HG02885 (cell line): ENCODE measurements around the gene PDGFD.
"Not testable (repeated sequence)": the region's sequence is repeated elsewhere in the genome, so short reads cannot be mapped to it uniquely, and the experiment has no call there.

ENCODE experiments used
- ATAC-seq: cut with Tn5 transposase; IDR thresholded peaks from one replicate; pipeline ENCODE4 v1.9.1; 2021; ENCODE audit warnings: mild to moderate bottlenecking; ENCODE audit not compliant: unreplicated experiment, poor library complexity

PDGFD gene

DNA sequence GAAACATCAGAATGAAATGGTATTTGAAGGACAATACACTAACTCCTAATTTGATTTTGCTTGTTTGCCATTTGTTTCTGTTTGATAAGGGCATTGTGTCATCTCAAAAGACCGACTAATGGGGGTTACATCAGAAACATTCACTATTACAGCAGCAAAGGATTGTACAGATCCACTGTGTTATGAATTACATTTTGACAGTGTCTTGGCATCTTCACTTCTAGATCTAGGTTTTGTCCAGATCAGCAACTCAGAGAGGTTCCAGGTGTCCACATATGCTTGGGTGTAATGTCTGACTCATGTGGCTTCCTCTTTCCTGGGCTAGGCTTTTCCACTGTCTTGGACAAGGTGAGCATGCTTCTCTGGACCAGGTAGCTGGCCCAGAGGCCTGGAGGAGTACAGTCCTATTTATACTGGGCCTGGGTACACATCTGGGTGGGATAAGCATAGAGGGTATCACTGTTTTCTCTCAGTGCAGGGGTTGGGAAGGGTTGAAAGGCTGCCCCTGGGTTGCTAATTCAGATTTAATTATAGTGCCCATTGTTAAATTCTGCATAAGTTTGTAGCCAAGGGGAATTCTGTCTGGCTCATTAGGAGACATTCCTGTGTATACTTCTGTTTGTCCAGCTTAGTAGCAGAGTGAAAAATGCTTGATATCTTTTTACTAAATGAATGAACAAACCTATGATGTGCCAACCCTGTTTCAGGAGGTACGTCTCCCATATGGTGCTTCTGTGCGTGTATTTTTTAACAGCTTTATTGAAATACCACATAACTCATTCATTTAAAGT is 103.7 kb downstream of the PDGFD start:
- ATAC-seq = no peak

DNA sequence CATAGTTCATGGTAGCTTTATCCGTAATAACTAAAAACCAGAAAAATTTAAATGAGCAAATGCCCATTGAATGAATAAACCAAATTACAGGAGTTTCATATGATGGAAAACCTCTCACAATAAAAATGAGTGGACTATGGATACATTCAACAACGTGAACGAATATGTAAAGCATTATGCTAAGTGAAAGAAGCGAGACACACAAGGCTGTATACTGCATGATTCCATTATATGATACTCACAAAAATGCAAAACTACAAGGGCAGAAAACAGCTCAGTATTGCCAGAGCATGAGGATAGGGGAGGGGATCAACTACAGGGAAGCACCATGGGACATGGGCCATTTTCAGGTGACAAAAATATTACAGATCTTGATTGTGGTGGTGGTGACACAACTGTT is 105.3 kb downstream of the PDGFD start:
- no peak for ATAC-seq

DNA sequence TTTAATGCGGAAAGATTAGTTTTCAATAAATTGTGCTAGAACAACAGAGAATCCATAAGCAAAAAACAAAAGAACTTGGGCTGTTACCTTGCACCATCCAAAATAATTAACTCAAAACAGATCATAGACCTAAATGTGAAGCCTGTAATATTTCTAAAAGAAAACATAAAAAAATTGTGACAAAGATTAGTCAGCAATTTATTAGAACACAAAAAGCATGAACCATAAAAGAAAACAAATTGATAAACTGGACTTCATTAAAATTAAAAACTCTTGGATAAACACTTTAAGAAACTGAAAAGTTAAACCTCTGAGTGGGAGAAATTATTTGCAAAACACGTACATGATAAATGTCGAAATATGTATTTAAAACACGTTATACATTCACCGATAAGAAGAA is 106.0 kb downstream of the PDGFD start:
- ATAC-seq = no peak

DNA sequence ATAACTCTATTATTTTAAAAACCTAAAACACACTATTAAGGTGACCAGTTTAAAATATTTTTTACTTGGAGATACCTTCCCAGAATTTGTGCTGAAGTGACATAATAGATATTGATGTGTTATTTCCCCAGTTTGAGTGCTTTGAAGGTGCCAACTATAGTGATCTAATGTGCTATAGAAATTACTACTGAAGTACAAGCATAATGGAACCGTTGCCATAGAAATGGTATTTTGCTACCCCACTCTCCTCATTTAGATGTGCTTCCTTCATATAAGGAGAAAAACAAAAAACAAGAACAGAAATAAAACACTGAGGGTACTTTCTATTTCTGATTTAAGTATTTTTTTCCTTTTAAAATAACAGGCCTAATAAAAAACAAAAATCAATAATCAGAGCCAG is 108.4 kb downstream of the PDGFD start:
- no peak for ATAC-seq

DNA sequence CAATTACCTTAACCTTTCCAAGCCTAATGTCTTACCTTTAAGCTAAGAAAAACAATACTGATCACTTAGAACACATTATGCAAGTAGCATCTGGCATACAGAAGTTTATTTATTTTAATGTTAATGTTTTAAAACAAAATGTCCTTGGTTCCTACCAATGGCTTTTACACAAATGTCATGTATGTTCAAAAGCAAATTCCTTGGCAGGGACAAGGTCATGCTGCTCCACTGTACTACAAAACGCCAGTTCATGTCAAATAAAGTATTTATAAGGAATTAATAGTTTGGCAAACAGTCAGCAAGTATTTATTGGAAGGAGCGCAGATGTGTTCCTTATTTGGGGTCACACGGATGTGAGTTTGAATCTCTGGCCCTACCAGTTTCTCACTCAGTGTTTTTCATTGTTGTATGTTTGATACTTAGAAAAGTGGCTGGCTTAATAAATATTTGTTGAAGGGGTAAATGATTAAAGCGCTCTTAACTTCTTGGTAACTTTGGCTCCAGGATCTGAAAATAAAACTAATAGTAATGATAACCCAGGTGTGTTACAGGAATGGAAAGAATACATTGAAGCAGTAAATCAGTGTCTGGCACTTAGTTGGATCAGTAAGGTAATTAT is 108.9 kb downstream of the PDGFD start:
- no peak for ATAC-seq

DNA sequence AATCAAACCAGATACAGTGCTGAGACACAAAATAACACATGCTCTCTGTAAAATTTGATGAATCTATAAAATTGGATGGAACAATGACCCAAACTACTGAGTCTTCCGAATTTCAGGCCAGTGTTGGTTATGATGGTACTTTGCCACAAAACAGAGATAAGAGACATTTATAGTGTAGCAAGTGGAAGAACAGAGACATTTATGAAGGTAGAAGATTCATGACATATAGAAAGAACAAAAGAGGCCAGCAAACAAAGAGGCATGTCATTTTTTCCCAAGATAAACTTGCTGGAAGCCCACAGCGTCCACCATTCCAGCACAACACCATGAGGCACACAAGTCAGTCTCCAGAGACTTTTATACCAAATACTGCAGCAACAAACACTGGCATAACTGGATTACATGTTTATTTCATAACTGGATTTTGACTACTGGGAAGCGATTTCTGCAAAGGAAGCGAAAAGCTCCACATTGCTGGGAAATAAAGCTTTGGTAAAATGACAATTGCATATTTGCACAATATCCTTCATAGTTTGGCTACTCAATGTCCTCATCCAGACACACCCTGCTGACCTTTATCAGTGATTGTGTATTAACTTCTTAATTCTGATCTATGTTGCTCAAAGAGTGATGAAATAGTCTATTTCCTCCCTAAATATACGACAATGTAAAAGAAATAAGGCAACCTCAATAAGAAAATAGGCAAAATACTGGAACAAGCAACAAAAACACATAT is 110.0 kb downstream of the PDGFD start:
- no peak for ATAC-seq

DNA sequence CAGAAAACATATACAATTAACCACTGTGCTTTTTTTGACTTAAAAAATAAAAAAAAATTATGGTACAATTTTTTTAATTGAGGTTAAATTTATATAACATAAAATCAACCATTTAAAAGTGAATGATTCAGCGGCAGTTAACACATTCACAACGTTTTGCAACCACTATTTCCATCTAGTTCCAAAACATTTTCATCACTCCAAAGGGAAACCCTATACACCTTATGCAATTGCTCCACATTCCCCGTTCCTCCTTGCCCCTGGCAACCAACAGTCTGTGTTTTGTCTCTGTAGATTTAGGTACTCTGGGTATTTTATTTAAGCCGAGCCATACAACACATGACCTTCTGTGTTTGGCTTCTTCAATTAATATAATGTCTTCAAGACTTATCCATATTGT is 112.2 kb downstream of the PDGFD start:
- ATAC-seq = no peak

DNA sequence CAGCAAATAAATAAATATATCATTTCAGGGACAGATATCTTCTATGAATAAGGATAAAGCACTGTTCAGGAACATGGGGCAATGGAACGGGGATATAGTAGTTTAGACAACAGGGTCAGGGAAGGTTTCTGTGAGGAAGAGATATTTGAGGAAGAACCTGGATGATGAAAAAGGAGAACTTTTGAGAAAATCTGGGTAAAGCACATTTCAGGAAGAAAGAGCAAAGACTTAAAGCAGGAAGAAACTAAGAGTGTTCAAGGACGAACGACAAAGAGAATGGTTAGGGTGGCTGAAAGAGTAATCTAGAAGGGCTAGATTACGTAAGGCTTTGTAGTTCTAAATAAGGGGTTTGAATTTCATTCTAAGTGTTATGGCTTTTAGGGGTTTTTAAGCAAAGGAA is 114.8 kb downstream of the PDGFD start:
- ATAC-seq = no peak

DNA sequence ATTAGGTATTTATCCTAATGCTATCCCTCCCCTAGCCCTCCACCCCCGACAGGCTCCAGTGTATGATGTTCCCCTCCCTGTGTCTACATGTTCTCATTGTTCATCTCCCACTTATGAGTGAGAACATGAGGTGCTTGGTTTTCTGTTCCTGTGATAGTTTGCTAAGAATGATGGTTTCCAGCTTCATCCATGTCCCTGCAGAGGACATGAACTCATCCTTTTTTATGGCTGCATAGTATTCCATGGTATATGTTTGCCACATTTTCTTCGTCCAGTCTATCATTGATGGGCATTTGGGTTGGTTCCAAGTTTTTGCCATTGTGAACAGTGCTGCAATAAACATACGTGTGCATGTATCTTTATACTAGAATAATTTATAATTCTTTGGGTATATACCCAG is 117.1 kb downstream of the PDGFD start:
- not testable (repeated sequence) for ATAC-seq

DNA sequence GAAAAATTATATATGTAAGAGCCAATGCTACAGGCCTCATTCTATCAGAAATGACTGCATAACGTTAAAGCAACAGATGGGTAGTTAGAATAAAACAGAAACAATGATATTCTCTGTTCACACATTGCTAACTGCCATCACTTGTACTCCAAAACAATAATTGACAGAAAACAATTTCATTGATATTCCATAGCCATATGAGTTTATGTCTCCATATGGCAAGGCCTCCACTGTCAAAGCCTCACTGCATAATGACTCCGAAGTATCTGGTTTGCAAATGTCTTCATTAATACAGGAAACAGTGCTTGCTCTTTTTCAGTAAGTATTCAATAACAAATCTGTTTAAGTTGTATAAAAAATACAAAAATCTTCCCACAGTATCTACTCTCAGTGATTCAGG is 117.6 kb downstream of the PDGFD start:
- ATAC-seq = no peak

DNA sequence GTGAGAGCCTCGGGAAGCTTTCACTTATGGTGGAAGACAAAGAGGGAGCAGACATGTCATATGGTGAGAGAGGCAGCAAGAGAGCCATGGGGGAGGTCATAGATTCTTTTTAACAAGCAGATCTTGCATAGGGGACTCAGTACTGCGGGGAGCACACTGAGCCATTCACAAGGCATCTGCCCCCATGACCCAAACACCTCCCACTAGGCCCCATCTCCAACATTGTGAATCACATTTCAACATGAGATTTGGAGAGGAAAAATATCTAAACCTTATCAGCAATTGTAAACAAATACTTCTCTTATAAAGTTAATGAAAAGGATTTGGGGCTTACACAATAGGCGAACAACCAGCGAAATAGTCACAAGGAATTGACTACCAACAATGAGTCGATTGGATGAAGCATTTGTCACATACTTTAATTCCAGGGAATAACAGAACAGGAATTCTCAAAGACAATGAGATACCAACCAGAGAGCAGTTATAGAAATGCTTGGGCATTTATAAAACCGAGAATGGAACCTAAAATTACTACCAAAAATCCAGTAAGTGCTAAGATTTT is 120.2 kb downstream of the PDGFD start:
- ATAC-seq = no peak

DNA sequence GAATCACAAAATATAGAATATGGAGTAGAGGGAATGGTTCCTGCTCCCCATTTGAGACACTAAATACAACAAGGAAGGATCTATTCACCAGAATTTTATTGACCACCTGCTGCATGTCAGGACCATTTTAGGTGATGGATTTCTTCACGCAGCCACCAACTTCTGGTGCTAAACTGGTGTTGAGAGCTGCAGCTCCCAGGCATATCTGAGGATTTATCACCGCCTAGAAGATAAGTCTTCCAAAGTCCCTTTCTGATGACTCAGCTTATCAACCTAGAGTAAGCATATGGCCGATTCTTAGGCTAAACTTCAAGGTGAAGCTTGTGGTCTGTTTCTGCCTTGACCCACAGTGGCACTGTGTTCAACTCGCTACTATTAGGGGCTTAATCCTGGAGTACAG is 120.8 kb downstream of the PDGFD start:
- ATAC-seq = no peak

DNA sequence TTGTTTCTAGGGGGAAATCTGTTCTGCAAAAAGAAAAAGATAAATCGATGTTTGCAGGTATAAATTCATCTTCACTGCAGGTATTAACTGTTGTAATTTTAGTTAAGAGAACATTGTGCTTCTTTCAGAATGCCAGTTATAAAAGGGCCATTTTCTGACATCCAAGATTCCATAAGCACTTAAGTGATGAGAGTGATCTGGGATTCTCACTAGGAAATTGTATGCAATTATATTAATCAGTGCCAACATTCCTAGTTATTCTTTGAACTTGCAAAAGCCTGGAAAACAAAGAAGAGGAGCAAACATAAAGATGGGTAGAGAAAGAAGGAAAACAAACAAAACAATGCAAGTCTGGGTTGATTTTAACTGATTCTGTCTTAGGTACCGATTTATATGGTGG is 122.2 kb downstream of the PDGFD start:
- ATAC-seq = no peak

DNA sequence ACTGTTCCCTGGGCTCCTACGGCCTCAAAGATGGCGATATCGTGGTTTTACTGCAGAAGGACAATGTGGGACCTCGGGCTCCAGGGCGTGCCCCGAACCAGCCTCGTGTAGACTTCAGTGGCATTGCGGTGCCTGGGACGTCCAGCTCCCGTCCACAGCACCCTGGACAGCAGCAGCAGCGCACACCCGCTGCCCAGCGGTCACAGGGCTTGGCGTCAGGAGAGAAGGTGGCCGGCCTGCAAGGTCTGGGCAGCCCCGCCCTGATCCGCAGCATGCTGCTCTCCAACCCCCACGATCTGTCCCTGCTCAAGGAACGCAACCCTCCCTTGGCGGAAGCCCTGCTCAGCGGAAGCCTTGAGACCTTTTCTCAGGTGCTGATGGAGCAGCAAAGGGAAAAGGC is 127.0 kb downstream of the PDGFD start:
- ATAC-seq = no peak

DNA sequence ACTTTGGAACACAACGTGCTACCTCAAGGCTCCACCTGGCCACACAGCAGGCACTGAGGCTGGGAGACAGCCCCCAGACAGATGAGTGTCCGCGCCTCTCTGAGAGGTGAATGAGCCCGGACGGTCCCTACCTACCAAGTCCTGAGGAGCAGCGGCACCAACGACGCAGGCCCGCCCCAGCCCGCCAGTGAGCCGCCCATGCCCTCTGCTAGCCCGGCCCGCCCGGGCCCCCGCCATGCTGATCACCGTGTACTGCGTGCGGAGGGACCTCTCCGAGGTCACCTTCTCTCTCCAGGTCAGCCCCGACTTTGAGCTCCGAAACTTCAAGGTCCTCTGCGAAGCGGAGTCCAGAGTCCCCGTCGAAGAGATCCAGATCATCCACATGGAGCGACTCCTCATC is 127.4 kb downstream of the PDGFD start, which contains the start of gene DDI1:
Gene DDI1 (plus strand): TSS at position 53 of the 400 bp plus-strand sequence. CDS start 183 bp downstream, at position 236.
- no peak for ATAC-seq

DNA sequence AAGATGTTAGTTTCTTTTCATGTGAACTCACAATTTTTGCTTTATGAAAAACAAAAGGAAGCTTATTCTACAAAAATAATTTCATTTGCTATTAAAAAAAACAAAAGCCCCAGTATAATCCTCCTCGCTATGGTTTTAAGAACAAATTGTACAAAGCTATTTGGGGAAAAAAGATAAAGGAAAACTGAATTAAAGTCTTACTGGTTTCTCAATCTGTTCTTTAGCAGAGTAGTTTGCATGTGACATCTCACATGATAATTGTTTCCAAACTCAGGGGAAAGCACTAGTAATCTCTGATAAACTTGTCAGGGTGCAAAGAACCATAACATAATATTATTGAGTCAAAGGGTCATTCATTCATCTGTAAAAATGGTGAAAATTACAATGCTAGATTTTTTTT is 130.4 kb downstream of the PDGFD start:
- no peak for ATAC-seq

DNA sequence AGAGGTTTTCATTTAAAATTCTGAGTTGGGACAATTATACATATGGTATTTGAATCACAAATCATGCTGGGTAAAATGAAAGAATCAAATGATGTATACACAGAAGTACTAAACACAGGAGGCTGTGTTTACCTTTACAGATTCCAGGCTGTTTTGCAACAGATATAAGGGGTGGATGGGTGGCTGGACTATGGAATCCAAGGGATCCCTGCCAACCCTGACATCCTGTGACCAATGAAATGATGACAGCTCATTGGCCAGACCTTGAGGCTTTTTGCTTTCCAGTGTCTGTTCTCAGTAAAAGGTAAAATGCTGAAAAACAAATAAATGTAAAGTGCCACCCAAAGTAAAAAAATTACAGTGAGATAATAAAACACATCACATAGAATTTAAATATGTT is 130.8 kb downstream of the PDGFD start:
- ATAC-seq = no peak

DNA sequence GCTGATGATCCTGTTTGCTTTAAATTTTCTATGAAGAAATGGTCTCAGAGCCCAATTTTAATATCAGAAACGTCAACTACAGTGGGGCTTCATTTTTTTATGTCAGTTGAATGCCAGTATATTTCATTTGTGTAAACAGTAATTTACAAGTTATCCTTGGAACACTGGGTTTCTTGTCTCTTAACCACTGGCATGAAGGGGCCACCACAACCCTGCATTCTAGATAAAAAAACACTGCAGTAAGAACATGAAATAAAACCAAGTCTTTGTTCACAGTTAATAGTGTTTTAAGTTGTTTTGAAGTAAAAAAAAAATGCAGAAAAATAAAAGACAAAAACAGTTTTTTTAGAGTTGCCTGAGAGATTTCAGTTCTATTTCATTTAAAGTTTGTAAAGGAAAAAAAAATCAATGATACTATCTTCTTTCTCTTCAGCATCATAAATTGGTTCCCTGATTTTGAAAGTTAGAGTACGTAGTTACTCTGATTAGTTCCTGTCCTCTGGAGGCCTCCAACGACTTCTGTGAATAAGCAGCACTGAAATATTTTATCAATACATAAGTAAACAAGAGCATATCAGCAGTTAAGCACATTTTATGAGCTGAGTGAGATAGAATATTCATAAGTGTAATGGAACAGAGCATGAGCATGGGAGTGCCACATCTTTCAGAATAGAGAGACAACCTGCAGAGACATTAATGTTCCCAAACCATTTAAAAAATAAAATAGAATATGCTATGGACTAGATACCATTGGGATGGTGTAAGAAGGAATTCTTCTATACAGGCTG is 135.3 kb downstream of the PDGFD start:
- ATAC-seq = no peak

DNA sequence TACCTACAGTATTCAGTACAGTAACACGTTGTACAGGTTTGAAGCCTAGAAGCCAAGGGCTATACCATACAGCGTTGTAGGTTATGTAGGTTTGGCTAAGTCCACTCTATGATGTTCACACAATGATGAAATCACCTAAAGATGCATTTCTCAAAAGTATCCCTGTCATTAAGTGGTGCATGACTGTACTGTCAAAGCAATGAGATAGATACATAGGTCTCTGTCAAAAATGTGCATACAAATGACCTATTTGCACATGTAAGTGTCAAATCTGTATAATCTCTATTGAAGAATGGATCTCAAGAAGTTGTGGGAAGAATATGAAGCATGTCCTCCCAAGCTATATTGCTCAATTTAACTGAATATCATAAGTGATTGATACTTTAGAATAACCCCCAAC is 139.4 kb downstream of the PDGFD start:
- no peak for ATAC-seq

DNA sequence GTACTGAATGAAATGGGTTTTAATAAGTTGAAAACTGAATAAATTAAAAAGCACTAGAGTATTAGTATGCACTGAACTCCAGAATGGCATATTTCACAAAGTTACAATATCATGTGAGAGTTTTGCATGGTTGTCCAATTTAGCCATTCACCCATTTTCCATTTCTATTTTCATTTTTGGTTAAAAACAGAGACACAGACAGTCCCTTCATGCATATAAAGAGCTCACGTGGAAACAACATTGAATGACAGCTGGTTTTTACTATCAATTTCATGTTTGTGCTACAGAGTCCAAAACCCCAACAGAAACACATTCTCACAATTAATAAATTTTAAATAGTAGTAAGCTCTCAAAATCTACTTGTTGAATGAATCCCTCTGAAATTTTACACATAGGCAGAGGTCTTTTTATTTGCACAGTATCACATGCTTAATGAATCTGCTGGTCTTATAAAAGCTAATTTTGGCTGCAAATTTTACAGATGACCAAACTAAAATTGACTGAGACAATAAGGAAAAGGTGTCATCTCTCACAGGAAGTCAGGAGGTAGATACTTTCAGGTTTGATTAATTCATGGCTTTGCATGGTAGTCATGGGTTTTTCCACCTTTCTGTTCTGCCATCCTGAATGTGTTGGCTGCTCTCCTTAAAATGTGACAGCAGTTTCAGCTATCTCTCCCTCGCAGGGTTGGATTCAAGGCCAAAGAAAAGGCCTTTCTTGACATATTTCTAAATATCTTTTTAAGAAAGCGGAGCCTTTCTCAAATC is 148.1 kb downstream of the PDGFD start:
- ATAC-seq = peak; percentile 91
